H1 (cell line): ENCODE measurements around the gene CORO6. TPM values are rescaled to one million over a fixed set of nuclear protein-coding genes. Genes with fewer than 3 reads are reported as not detected.
A peak's percentile ranks its signal among the peaks of the same experiment; 100 is the strongest.

Source experiments
- CTCF ChIA-PET: fragments of 300-600 bp; sonication (Branson Sonifier 250); formaldehyde crosslinking; loops from one replicate; lab custom pipeline; 2021; ENCODE audit not compliant: partially characterized antibody; lab: Charles Lee
- POLR2A ChIA-PET: fragments of 300-600 bp; sonication (Branson Sonifier 250); formaldehyde crosslinking; loops from one replicate; lab custom pipeline; 2021; ENCODE audit warnings: inconsistent platforms; ENCODE audit not compliant: partially characterized antibody; lab: Charles Lee
- DNase-seq, 2 experiments: peaks; one replicate each; pipeline versions ENCODE4 v3.0.0 to v3.0.0-alpha.2; 2010 to 2022; ENCODE audit warnings: low spot score in 2 of 2, low read depth in 1 of 2, mixed read lengths in 1 of 2
- FAIRE-seq: peaks from 2 replicates; lab custom pipeline; 2011; peaks lifted over from hg19 to GRCh38; lab: Jason Lieb, UNC
- H2AFZ ChIP-seq: 2 replicates; pipeline ENCODE4 v1.8.1; 2012; ENCODE audit warnings: low read length, inconsistent platforms
- H2AK5ac ChIP-seq: 2 replicates; pipeline ENCODE4 v1.6.1; 2013; ENCODE audit warnings: low read depth, low read length
- H2BK120ac ChIP-seq: replicated peaks from 2 replicates; pipeline ENCODE3; 2013; ENCODE audit warnings: low read depth, low read length, inconsistent platforms
- H2BK12ac ChIP-seq: 2 replicates; pipeline ENCODE4 v1.6.1; 2013; ENCODE audit warnings: low read depth, low read length
- H2BK15ac ChIP-seq: 2 replicates; pipeline ENCODE4 v1.6.1; 2013; ENCODE audit warnings: low read length
- H2BK20ac ChIP-seq: 2 replicates; pipeline ENCODE4 v1.6.1; 2013; ENCODE audit warnings: low read length
- H2BK5ac ChIP-seq: 2 replicates; pipeline ENCODE4 v1.6.1; 2013; ENCODE audit warnings: low read depth, low read length
- H3K14ac ChIP-seq: 2 replicates; pipeline ENCODE4 v1.6.1; 2013; ENCODE audit warnings: inconsistent platforms; ENCODE audit not compliant: insufficient read length
- H3K18ac ChIP-seq: 2 replicates; pipeline ENCODE4 v1.6.1; 2013; ENCODE audit warnings: low read length; ENCODE audit errors: extremely low read depth
- H3K23ac ChIP-seq: 2 replicates; pipeline ENCODE4 v1.6.1; 2013; ENCODE audit warnings: inconsistent platforms; ENCODE audit not compliant: insufficient read length
- H3K23me2 ChIP-seq: 2 replicates; pipeline ENCODE4 v1.6.1; 2013; ENCODE audit warnings: low read depth, low read length
- H3K27ac ChIP-seq: 2 replicates; pipeline ENCODE4 v1.6.1; 2011; ENCODE audit warnings: low read depth, low read length, inconsistent platforms
- H3K27me3 ChIP-seq, 4 experiments: replicated peaks in 1 of 4; 1 replicate in 1 of 4; 2 replicates in 3 of 4; pipeline versions ENCODE4 v1.6.1 to v1.8.1; 2011 to 2013; ENCODE audit warnings: low read length in 3 of 4, mild to moderate bottlenecking in 3 of 4, inconsistent platforms in 2 of 4, mixed read lengths in 2 of 4, moderate library complexity in 1 of 4; ENCODE audit not compliant: control insufficient read depth in 3 of 4, insufficient read depth in 3 of 4; ENCODE audit errors: extremely low read depth in 1 of 4
- H3K36me3 ChIP-seq, 4 experiments: 2 replicates each; pipeline versions ENCODE4 v1.6.1 to v1.8.1; 2011 to 2013; ENCODE audit warnings: mild to moderate bottlenecking in 4 of 4, low read length in 3 of 4, moderate library complexity in 2 of 4, control low read depth in 1 of 4, inconsistent platforms in 1 of 4; ENCODE audit not compliant: insufficient read depth in 4 of 4, control insufficient read depth in 2 of 4
- H3K4ac ChIP-seq: replicated peaks from 2 replicates; pipeline ENCODE3; 2013; ENCODE audit warnings: low read length, low read depth, mixed read lengths, inconsistent platforms; ENCODE audit not compliant: insufficient read length
- H3K4me1 ChIP-seq, 4 experiments: replicated peaks in 1 of 4; 1 replicate in 1 of 4; 2 replicates in 3 of 4; pipeline versions ENCODE4 v1.6.1 to v1.8.1; 2011 to 2013; ENCODE audit warnings: low read length in 3 of 4, inconsistent platforms in 2 of 4, mixed read lengths in 1 of 4; ENCODE audit not compliant: insufficient read depth in 4 of 4, control insufficient read depth in 3 of 4
- H3K4me2 ChIP-seq, 2 experiments: 2 replicates each; pipeline versions ENCODE4 v1.6.1 to v1.8.1; 2011 to 2013; ENCODE audit warnings: low read depth in 2 of 2, low read length in 2 of 2, control low read depth in 1 of 2, inconsistent platforms in 1 of 2, mild to moderate bottlenecking in 1 of 2; ENCODE audit not compliant: insufficient read depth in 1 of 2
- H3K4me3 ChIP-seq, 4 experiments: fragments of 200-600, 300-600 bp in 1 of 4; sonication (generic), shearing (Covaris generic), sonication (Bioruptor Twin) in 1 of 4; 2 replicates each; pipeline versions ENCODE4 v1.5.1 to v1.8.1; 2011 to 2016; ENCODE audit warnings: low read length in 4 of 4, low read depth in 3 of 4, control low read depth in 2 of 4, inconsistent platforms in 2 of 4, mild to moderate bottlenecking in 2 of 4, mixed read lengths in 1 of 4, moderate library complexity in 1 of 4; ENCODE audit not compliant: insufficient read depth in 2 of 4; ENCODE audit errors: extremely low read depth in 1 of 4
- H3K56ac ChIP-seq: replicated peaks from 2 replicates; pipeline ENCODE3; 2013; ENCODE audit warnings: low read depth, mild to moderate bottlenecking, mixed read lengths, low read length, inconsistent platforms; ENCODE audit not compliant: insufficient read length
- H3K79me1 ChIP-seq: 2 replicates; pipeline ENCODE4 v1.6.1; 2013; ENCODE audit warnings: low read depth, low read length, control low read depth
- H3K79me2 ChIP-seq, 2 experiments: 2 replicates each; pipeline versions ENCODE4 v1.6.1 to v1.8.1; 2012 to 2013; ENCODE audit warnings: low read length in 2 of 2, mild to moderate bottlenecking in 2 of 2, inconsistent platforms in 1 of 2; ENCODE audit not compliant: insufficient read depth in 2 of 2, control insufficient read depth in 1 of 2
- H3K9ac ChIP-seq, 4 experiments: replicated peaks in 1 of 4; 1 replicate in 1 of 4; 2 replicates in 3 of 4; pipeline versions ENCODE4 v1.6.1 to v1.8.1; 2011 to 2013; ENCODE audit warnings: low read depth in 3 of 4, low read length in 3 of 4, control low read depth in 2 of 4, mild to moderate bottlenecking in 2 of 4, moderate library complexity in 2 of 4, inconsistent platforms in 1 of 4; ENCODE audit errors: extremely low read depth in 1 of 4
- H3K9me3 ChIP-seq, 2 experiments: 2 replicates each; pipeline versions ENCODE4 v1.6.1 to v1.8.1; 2012 to 2013; ENCODE audit warnings: mild to moderate bottlenecking in 2 of 2, moderate library complexity in 2 of 2, control low read depth in 1 of 2, inconsistent platforms in 1 of 2, low read depth in 1 of 2, low read length in 1 of 2, mixed read lengths in 1 of 2; ENCODE audit not compliant: insufficient read depth in 2 of 2
- H4K20me1 ChIP-seq, 2 experiments: replicated peaks in 1 of 2; 2 replicates each; pipeline versions ENCODE3 to v1.8.1; 2011 to 2013; ENCODE audit warnings: inconsistent platforms in 2 of 2, low read length in 2 of 2, mild to moderate bottlenecking in 1 of 2; ENCODE audit not compliant: insufficient read depth in 2 of 2, control insufficient read depth in 1 of 2
- H4K5ac ChIP-seq: 2 replicates; pipeline ENCODE4 v1.6.1; 2013; ENCODE audit warnings: low read length, low read depth, mixed read lengths, inconsistent platforms; ENCODE audit not compliant: insufficient read length
- H4K8ac ChIP-seq: 2 replicates; pipeline ENCODE4 v1.8.0; 2013; ENCODE audit warnings: mild to moderate bottlenecking, moderate library complexity, low read length, inconsistent platforms; ENCODE audit not compliant: insufficient read depth; ENCODE audit errors: extremely low read depth
- H4K91ac ChIP-seq: replicated peaks from 2 replicates; pipeline ENCODE3; 2013; ENCODE audit warnings: low read length, mixed read lengths, inconsistent platforms; ENCODE audit not compliant: insufficient read length
- ASH2L ChIP-seq: fragments of 200-600, 300-600 bp; sonication (generic); IDR thresholded peaks from one replicate; pipeline ENCODE4 v1.7.1; 2017; ENCODE audit warnings: low read length
- HDAC2 ChIP-seq, 2 experiments: fragments of 300-600 bp in 1 of 2; sonication (generic) in 1 of 2; IDR thresholded peaks; 2 replicates each; pipeline ENCODE4 v1.6.1; 2011 to 2012; ENCODE audit warnings: low read depth in 2 of 2, low read length in 2 of 2, mild to moderate bottlenecking in 2 of 2, moderate library complexity in 2 of 2, borderline replicate concordance in 1 of 2, inconsistent platforms in 1 of 2
- POLR2A ChIP-seq, 2 experiments: IDR thresholded peaks; 1 replicate in 1 of 2; 2 replicates in 1 of 2; pipeline ENCODE4 v1.6.1; 2011; ENCODE audit warnings: low read depth in 2 of 2, low read length in 2 of 2, mild to moderate bottlenecking in 2 of 2; ENCODE audit errors: control extremely low read depth in 1 of 2
- RNF2 ChIP-seq: fragments of 200-900, 300-1000 bp; sonication (generic); IDR thresholded peaks from 2 replicates; pipeline ENCODE4 v1.7.1; 2016; ENCODE audit warnings: borderline replicate concordance, low read depth, mild to moderate bottlenecking, antibody characterized with exemption, low read length; ENCODE audit not compliant: poor library complexity, severe bottlenecking; ENCODE audit errors: missing control alignments
- SAP30 ChIP-seq: fragments of 300-600 bp; sonication (generic); IDR thresholded peaks from 2 replicates; pipeline ENCODE4 v1.7.1; 2012; ENCODE audit warnings: low read length, moderate library complexity, mild to moderate bottlenecking, inconsistent platforms; ENCODE audit not compliant: insufficient read depth, insufficient replicate concordance
- SUZ12 ChIP-seq: fragments of 200-600 bp; sonication (generic); IDR thresholded peaks from 2 replicates; pipeline ENCODE4 v1.6.1; 2012; ENCODE audit warnings: mild to moderate bottlenecking, inconsistent platforms, low read length, moderate library complexity, mixed read lengths
- TAF1 ChIP-seq: IDR thresholded peaks from 2 replicates; pipeline ENCODE4 v1.6.1; 2011; ENCODE audit warnings: mild to moderate bottlenecking, low read depth, low read length
- TEAD4 ChIP-seq: IDR thresholded peaks from 2 replicates; pipeline ENCODE4 v1.6.1; 2012; ENCODE audit warnings: low read depth, low read length, inconsistent platforms, mixed read lengths
- ZNF274 ChIP-seq: IDR thresholded peaks from 2 replicates; pipeline ENCODE4 v1.7.0; 2012; ENCODE audit warnings: low read length, borderline replicate concordance; ENCODE audit errors: extremely low read depth
- WGBS, 2 experiments: shearing (Covaris generic) in 1 of 2; methylation state at CpG; one replicate each; pipeline versions ENCODE4 v1.1.6 to v1.1.7; 2013 to 2015; ENCODE audit warnings: low lambda C conversion rate in 2 of 2, mixed read lengths in 2 of 2, inconsistent platforms in 1 of 2, low coverage in 1 of 2, missing lambda C conversion rate in 1 of 2; ENCODE audit not compliant: insufficient replicate concordance in 2 of 2, insufficient coverage in 1 of 2, insufficient read length in 1 of 2; ENCODE audit errors: extremely low coverage in 1 of 2, missing lambda C conversion rate in 1 of 2; 5-methylcytosine and 5-hydroxymethylcytosine counted together
- polyA plus RNA-seq, 7 experiments: library from polyadenylated mRNA; depleted of rRNA in 3 of 7; stranded (reverse) in 5 of 7; unstranded in 2 of 7; fragments of >200 nt in 5 of 7; fragments of 200-250 nt in 2 of 7; gene quantifications; 1 replicate in 5 of 7; 2 replicates in 1 of 7; 4 replicates in 1 of 7; pipeline versions ENCODE4 v1.2.1 to v1.2.3, GENCODE V29; 2011 to 2013; ENCODE audit warnings: missing spikeins in 2 of 7, mixed read lengths in 2 of 7
- total RNA-seq: library from RNA; stranded (reverse); fragmentation: NEBNext Ultra II Directional; extraction: Animal tissue kit (Norgen Biotek cat#: 25700); gene quantifications from 2 replicates; pipeline ENCODE4 v1.2.1, GENCODE V29; 2021
- TF ChIP-seq, protein P1 (sequence below): IDR thresholded peaks from 2 replicates; pipeline ENCODE4 v1.6.1; 2012; ENCODE audit warnings: inconsistent platforms

Gene CORO6
- total and polyA plus RNA-seq, 2 of the 8 experiments (the other 6 are each of a cell fraction or from before 2014, with no cell fraction given): 2.5 to 8.6 TPM

- Histone ChIP-seq H3K27me3 (no peaks in the 10 kb centered on the region), H3K9ac (no peak overlapping the region), H2BK15ac (no peak overlapping the region), H3K56ac (no peak overlapping the region), H3K36me3 (no peaks in the 10 kb centered on the region), H3K79me1 (peaks cover 9% of the 10 kb centered on the region), H3K23me2 (peaks cover 18% of the 10 kb centered on the region), H3K4me3 (no peak overlapping the region), H3K27ac (no peak overlapping the region), H2AK5ac (peak overlapping the region; percentile 85; the same call in 1 of the 2 replicates), H3K4ac (no peak overlapping the region), H3K9me3 (no peaks in the 10 kb centered on the region), H2BK12ac (peak overlapping the region; percentile 98; the same call in 1 of the 2 replicates), H4K91ac (peak overlapping the region; percentile 82), H4K8ac (0 out of 2 replicates have a peak overlapping the region, but pooled peaks have one; percentile 9), H2BK5ac (0 out of 2 replicates have a peak overlapping the region, but pooled peaks have one; percentile 93), H2BK120ac (peak overlapping the region; percentile 26), H3K79me2 (peaks cover 0 to 40% of the 10 kb centered on the region in 2 experiments; a peak in 2 of 4 replicates), H3K4me1 (peaks cover 10 to 48% (median 32%) of the 10 kb centered on the region in 4 experiments), H2AFZ (no peak overlapping the region), H2BK20ac (no peak overlapping the region), H3K18ac (peak overlapping the region; percentile 5; the same call in 1 of the 2 replicates), H3K4me2 (peak overlapping the region; percentile 57 to 75; a peak in 3 of 4 replicates), H3K23ac (no peak overlapping the region), H4K5ac (no peak overlapping the region), H4K20me1 (peaks cover 0 to 20% of the 10 kb centered on the region in 2 experiments), H3K14ac (no peak overlapping the region)
- ChIA-PET POLR2A (interaction anchor here (0.6 to 1.3 kb wide), 3 partner anchors 11 to 120 kb away, joined by 3 to 4 read pairs (median 3); no protein-coding TSS in a partner anchor), CTCF (interaction anchor here (1.0 to 8.1 kb wide), 7 partner anchors 13 to 335 kb away, joined by 3 to 74 read pairs (median 4); no protein-coding TSS in a partner anchor)
- DNase-seq (no peak), FAIRE-seq (no peak)
- 80% methylated on average over 12 of the region's 12 CpGs; no CpG with 5 or more reads in 1 of the 2 experiments for WGBS, 2 experiments
- no peak for TF ChIP-seq SUZ12
- no peak for TF ChIP-seq SAP30
- TF ChIP-seq POLR2A (IDR thresholded peaks at IDR 0.05; ENCODE audit: control extremely low read depth in 1 of 2, low read depth in 2 of 2, low read length in 2 of 2): no peak
- TF ChIP-seq HDAC2 (IDR thresholded peaks at IDR 0.05; ENCODE audit: borderline replicate concordance in 1 of 2, low read depth in 2 of 2, low read length in 2 of 2): no peak
- no peak for TF ChIP-seq ZNF274
- TF ChIP-seq TAF1: no peak
- no peak for TF ChIP-seq RNF2
- TF ChIP-seq ASH2L: no peak
- no peak for TF ChIP-seq TEAD4
- TF ChIP-seq, protein P1, sequence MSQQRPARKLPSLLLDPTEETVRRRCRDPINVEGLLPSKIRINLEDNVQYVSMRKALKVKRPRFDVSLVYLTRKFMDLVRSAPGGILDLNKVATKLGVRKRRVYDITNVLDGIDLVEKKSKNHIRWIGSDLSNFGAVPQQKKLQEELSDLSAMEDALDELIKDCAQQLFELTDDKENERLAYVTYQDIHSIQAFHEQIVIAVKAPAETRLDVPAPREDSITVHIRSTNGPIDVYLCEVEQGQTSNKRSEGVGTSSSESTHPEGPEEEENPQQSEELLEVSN: no peak
Observed at GRCh38 chr17:29595943-29596774, 26.6 kb downstream of the CORO6 start.
